GM10266 (cell line): Measurements from ENCODE around the gene CYP4F3.

Source experiments
- DNase-seq: peaks from one replicate; pipeline ENCODE4 v3.0.0; 2012; ENCODE audit errors: extremely low spot score
- TF ChIP-seq, protein P1 (sequence below): IDR thresholded peaks from 2 replicates; pipeline ENCODE4 v1.5.1; 2012; ENCODE audit warnings: mild to moderate bottlenecking, low read depth; ENCODE audit not compliant: control insufficient read depth, insufficient read depth; ENCODE audit errors: missing control alignments

Gene CYP4F3

DNA sequence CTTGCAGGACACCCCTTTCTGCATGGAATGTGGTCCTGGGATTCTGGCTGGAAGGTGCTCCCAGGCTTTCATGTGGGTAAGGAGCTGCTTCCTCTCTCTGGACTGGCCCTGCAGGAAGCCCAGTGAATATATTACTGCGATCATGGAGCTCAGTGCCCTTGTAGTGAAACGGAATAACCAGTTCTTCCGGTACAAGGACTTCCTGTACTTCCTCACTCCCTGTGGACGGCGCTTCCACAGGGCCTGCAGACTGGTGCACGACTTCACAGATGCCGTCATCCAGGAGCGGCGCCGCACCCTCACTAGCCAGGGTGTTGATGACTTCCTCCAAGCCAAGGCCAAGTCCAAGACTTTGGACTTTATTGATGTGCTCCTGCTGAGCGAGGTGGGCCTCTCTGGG, 17.7 kb upstream of the CYP4F3 start:
- TF ChIP-seq, protein P1, sequence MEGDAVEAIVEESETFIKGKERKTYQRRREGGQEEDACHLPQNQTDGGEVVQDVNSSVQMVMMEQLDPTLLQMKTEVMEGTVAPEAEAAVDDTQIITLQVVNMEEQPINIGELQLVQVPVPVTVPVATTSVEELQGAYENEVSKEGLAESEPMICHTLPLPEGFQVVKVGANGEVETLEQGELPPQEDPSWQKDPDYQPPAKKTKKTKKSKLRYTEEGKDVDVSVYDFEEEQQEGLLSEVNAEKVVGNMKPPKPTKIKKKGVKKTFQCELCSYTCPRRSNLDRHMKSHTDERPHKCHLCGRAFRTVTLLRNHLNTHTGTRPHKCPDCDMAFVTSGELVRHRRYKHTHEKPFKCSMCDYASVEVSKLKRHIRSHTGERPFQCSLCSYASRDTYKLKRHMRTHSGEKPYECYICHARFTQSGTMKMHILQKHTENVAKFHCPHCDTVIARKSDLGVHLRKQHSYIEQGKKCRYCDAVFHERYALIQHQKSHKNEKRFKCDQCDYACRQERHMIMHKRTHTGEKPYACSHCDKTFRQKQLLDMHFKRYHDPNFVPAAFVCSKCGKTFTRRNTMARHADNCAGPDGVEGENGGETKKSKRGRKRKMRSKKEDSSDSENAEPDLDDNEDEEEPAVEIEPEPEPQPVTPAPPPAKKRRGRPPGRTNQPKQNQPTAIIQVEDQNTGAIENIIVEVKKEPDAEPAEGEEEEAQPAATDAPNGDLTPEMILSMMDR, result no peak
- DNase-seq, result no peak

DNA sequence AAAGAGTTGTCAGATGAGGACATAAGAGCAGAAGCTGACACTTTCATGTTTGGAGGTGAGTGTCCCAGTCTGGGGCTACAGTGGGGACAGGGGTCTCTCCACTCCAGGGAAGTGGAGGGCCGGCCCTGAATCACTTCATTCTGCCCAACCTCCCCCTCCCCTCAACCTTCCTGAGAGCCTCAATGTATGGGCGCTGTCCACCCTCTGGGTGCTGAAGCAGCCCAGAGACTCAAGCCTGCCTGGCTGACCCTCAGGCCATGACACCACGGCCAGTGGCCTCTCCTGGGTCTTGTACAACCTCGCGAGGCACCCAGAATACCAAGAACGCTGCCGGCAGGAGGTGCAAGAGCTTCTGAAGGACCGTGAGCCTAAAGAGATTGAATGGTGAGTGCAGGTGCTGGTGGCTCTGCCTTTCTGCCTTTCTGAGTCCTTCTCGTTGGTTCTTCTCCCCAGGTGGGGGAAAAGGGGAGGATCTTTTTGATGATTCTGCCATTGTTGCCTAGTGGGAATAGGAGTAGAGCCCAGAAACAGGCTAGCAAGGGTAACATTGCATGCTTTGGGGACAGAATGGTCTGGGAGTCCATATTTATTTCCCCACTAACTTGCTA, 16.9 kb upstream of the CYP4F3 start:
- no peak for DNase-seq
- TF ChIP-seq, protein P1, result no peak

DNA sequence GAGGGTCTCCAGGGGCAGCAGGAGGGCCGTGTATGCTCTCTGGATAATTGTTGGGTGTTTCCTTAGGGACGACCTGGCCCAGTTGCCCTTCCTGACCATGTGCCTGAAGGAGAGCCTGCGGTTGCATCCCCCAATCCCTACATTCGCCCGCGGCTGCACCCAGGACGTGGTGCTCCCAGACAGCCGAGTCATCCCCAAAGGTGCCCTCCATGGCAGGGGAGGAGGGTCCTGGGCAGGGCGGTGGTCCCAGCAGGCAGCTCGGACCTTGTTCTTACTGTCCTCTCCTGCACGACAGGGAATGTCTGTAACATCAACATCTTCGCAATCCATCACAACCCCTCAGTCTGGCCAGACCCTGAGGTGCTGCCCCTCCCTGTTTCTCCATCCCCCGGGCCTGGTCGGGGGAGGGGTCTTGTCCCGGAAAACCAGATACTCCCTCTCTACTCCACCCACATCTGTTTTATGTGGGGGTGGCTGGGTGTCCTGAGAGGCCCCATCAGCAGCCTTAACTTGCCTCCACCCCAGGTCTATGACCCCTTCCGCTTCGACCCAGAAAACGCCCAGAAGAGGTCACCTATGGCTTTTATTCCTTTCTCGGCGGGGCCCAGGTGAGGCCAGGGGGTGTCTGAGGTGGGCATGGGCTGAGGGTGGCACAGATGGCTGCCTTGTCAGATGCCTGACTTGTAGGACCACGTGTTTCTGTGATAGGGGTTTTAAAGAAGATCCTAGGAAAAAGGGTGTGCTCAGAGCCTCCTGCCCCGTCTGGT, 12.3 kb upstream of the CYP4F3 start:
- TF ChIP-seq, protein P1, result no peak
- no peak for DNase-seq

GRCh38 chr19:15629003-15629880, 11.5 kb upstream of the CYP4F3 start:
- TF ChIP-seq, protein P1, result peak; percentile 87

DNA sequence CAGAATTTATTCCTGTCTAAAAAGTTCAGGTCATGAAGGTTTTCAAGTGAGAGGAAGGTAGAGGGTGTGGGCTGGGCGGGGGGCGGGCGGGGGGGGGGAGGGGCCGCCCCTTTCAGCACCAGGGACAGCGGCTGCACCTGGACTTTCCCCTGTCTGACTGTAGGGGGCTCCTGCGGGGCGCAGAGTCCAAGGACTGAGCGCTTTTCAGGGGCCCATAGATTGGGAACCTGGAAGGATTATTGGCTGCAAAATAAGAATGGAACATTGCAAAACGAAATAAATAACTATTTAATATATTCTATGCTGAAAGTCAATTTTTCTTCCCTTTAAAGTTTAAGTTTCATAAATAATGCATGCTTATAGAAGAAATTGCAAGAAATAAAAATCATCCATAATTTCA, 8.9 kb upstream of the CYP4F3 start:
- no peak for DNase-seq
- TF ChIP-seq, protein P1, result no peak

More at GRCh38 chr19:15629003-15629880, 11.5 kb upstream of the CYP4F3 start:
- DNase-seq, result peak; percentile 82

GRCh38 chr19:15633082-15633835, 7.4 kb upstream of the CYP4F3 start:
- DNase-seq, result no peak
- TF ChIP-seq, protein P1, result no peak
